ENCODE measurements around the gene CD320. TPM values are rescaled to one million over a fixed set of nuclear protein-coding genes. Genes with fewer than 3 reads are reported as not detected.

CD320 gene
- total and polyA plus RNA-seq, 2 of the 8 experiments (the other 6 are each of a cell fraction or from before 2014, with no cell fraction given) = 80.4 to 157 TPM

GRCh38 chr19:8305798-8306197, 2.4 kb downstream of the CD320 start:
- H2BK20ac ChIP-seq (ENCODE audit: low read length) = no peak overlapping the region
- no peak overlapping the region for H3K9ac ChIP-seq (replicated peaks in 1 of 4; ENCODE audit: extremely low read depth in 1 of 4, low read depth in 3 of 4, low read length in 3 of 4)
- H3K14ac ChIP-seq (ENCODE audit: insufficient read length) = no peak overlapping the region
- H4K5ac ChIP-seq (ENCODE audit: insufficient read length, low read depth, low read length) = no peak overlapping the region
- no peak overlapping the region for H2AFZ ChIP-seq (ENCODE audit: low read length)
- ChIA-PET POLR2A (ENCODE audit: partially characterized antibody) (interaction anchor here (0.9 to 25.3 kb wide), 3 partner anchors 23 to 212 kb away, joined by 3 to 583 read pairs (median 4); partner anchors contain the start of genes NDUFA7 and RPS28), CTCF (ENCODE audit: partially characterized antibody) (interaction anchor here (0.6 to 1.4 kb wide), 2 partner anchors 18 to 20 kb away, joined by 4 to 5 read pairs; no protein-coding TSS in a partner anchor)
- no peak overlapping the region for H3K4me3 ChIP-seq (ENCODE audit: extremely low read depth in 1 of 4, insufficient read depth in 2 of 4, low read depth in 3 of 4, low read length in 4 of 4)
- no peak overlapping the region for H3K18ac ChIP-seq (ENCODE audit: extremely low read depth, low read length)
- H4K8ac ChIP-seq (ENCODE audit: extremely low read depth, insufficient read depth, low read length) = no peak overlapping the region
- no peak overlapping the region for H3K56ac ChIP-seq (replicated peaks; ENCODE audit: insufficient read length, low read depth, low read length)
- no peak overlapping the region for H2BK15ac ChIP-seq (ENCODE audit: low read length)
- peaks cover 8% of the 10 kb centered on the region for H3K23me2 ChIP-seq (ENCODE audit: low read depth, low read length)
- 67% methylated on average over 4 of the region's 4 CpGs; no CpG with 5 or more reads in 1 of the 2 experiments for WGBS, 2 experiments (ENCODE audit: extremely low coverage in 1 of 2, insufficient coverage in 1 of 2, insufficient read length in 1 of 2, insufficient replicate concordance in 2 of 2, low coverage in 1 of 2, low lambda C conversion rate in 2 of 2, missing lambda C conversion rate in 1 of 2)
- H2BK5ac ChIP-seq (ENCODE audit: low read depth, low read length) = no peak overlapping the region
- no peak overlapping the region for H2BK120ac ChIP-seq (replicated peaks; ENCODE audit: low read depth, low read length)
- peaks cover 4 to 12% (median 6%) of the 10 kb centered on the region in 4 experiments; a peak in 5 of 8 replicates for H3K36me3 ChIP-seq (ENCODE audit: control insufficient read depth in 2 of 4, insufficient read depth in 4 of 4, low read length in 3 of 4)
- no peak overlapping the region for H3K4me2 ChIP-seq (ENCODE audit: insufficient read depth in 1 of 2, low read depth in 2 of 2, low read length in 2 of 2)
- H3K23ac ChIP-seq (ENCODE audit: insufficient read length) = no peak overlapping the region
- FAIRE-seq = no peak
- no peak overlapping the region for H3K27ac ChIP-seq (ENCODE audit: low read depth, low read length)
- H3K79me1 ChIP-seq (ENCODE audit: low read depth, low read length) = peaks cover 7% of the 10 kb centered on the region
- no peak for DNase-seq (ENCODE audit: low read depth in 1 of 2, low spot score in 2 of 2)
- H4K20me1 ChIP-seq (replicated peaks in 1 of 2; ENCODE audit: control insufficient read depth in 1 of 2, insufficient read depth in 2 of 2, low read length in 2 of 2) = peaks cover 0 to 4% of the 10 kb centered on the region in 2 experiments
- no peaks in the 10 kb centered on the region for H3K9me3 ChIP-seq (ENCODE audit: insufficient read depth in 2 of 2, low read depth in 1 of 2, low read length in 1 of 2)
- H3K79me2 ChIP-seq (ENCODE audit: control insufficient read depth in 1 of 2, insufficient read depth in 2 of 2, low read length in 2 of 2) = peaks cover 0 to 7% of the 10 kb centered on the region in 2 experiments; a peak in 2 of 4 replicates
- H2BK12ac ChIP-seq (ENCODE audit: low read depth, low read length) = no peak overlapping the region
- no peak overlapping the region for H2AK5ac ChIP-seq (ENCODE audit: low read depth, low read length)
- peaks cover 0 to 15% (median 7%) of the 10 kb centered on the region in 4 experiments; a peak in 6 of 7 replicates for H3K4me1 ChIP-seq (replicated peaks in 1 of 4; ENCODE audit: control insufficient read depth in 3 of 4, insufficient read depth in 4 of 4, low read length in 3 of 4)
- no peak overlapping the region for H4K91ac ChIP-seq (replicated peaks; ENCODE audit: insufficient read length, low read length)
- no peaks in the 10 kb centered on the region for H3K27me3 ChIP-seq (replicated peaks in 1 of 4; ENCODE audit: control insufficient read depth in 3 of 4, extremely low read depth in 1 of 4, insufficient read depth in 3 of 4, low read length in 3 of 4)
- no peak overlapping the region for H3K4ac ChIP-seq (replicated peaks; ENCODE audit: insufficient read length, low read depth, low read length)
- no peak for TF ChIP-seq CTBP2 (IDR thresholded peaks at IDR 0.05; ENCODE audit: borderline replicate concordance, insufficient read depth, insufficient read length, low read length)
- TF ChIP-seq CTCF (IDR thresholded peaks at IDR 0.05; ENCODE audit: control extremely low read depth in 1 of 3, insufficient read depth in 1 of 3, low read depth in 1 of 3, low read length in 3 of 3) = no peak
- TF ChIP-seq TCF12 (IDR thresholded peaks at IDR 0.05; ENCODE audit: low read depth, low read length) = no peak
- TF ChIP-seq RFX5 (IDR thresholded peaks at IDR 0.05; ENCODE audit: borderline replicate concordance, low read depth, low read length) = no peak
- TF ChIP-seq RAD21 (IDR thresholded peaks at IDR 0.05 in 1 of 2, conservative IDR thresholded peaks at IDR 0.05 in 1 of 2; ENCODE audit: low read depth in 2 of 2, low read length in 2 of 2) = no peak
- TF ChIP-seq NRF1 (IDR thresholded peaks at IDR 0.05; ENCODE audit: low read depth, low read length) = no peak
- no peak for TF ChIP-seq RNF2 (IDR thresholded peaks at IDR 0.05; ENCODE audit: borderline replicate concordance, low read depth, low read length, missing control alignments, poor library complexity, severe bottlenecking)
- no peak for TF ChIP-seq HDAC6 (IDR thresholded peaks at IDR 0.05; ENCODE audit: low read depth, low read length)
- no peak for TF ChIP-seq CHD1 (IDR thresholded peaks at IDR 0.05; ENCODE audit: low read depth, low read length)
- no peak for TF ChIP-seq KDM5A (IDR thresholded peaks at IDR 0.05; ENCODE audit: low read length)

Measured in H1 (cell line).